T follicular helper cell (primary cell): ENCODE data around the gene MICAL3.

ENCODE experiments used
- DNase-seq: peaks from one replicate; pipeline ENCODE4 v3.0.0-alpha.2; 2020; ENCODE audit warnings: low read depth

MICAL3 gene

DNA sequence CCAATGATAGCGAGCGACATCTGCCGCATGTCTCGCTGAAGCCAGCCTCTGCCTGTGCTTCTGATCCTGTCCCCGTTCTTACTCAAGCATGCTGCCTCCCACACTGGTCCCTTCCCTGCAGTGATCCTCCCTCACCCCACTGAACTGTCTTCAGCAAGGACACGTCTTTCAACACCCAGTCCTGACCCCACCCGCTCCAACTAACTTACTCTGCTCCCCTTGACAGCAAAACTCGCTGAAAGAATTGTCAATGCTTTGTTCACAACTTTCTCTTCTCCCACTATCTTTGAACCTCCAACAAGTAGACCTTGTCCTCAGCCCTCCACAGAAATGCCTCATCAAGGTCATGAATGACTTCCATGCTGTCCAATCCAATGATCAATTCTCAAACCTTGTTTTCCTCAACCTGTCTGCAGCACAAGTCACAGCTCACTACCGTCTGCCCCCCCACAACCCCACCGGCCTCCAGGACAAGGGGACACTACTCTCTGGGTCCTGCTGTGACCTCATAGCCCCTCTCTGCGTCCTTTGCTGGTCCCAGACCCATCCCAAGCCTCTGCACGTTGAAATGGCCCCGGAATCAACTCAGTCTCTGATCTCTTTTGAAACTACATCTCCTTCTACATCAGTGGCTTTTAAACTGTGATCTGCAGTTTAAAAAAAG, 108.0 kb downstream of the MICAL3 start:
- no peak for DNase-seq

DNA sequence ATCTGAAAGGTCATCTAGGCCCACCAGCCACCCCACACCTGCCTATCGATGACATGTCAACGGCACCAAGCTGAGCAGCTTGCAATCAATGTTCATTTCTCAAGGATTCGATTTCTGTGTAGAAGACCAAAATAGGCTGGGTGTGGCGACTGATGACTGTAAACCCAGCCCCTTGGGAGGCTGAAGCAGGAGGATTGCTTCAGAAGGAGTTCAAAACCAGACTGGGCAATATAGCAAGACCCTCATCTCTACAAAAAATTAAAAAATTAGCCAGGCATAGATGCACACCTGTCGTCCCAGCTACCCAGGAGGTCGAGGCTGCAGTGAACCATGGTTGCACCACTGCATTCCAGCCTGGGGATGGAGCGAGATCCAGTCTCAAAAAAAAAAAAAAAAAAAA, 108.7 kb downstream of the MICAL3 start:
- DNase-seq = no peak

GRCh38 chr22:17915188-17915587, 109.2 kb downstream of the MICAL3 start:
- DNase-seq = no peak

DNA sequence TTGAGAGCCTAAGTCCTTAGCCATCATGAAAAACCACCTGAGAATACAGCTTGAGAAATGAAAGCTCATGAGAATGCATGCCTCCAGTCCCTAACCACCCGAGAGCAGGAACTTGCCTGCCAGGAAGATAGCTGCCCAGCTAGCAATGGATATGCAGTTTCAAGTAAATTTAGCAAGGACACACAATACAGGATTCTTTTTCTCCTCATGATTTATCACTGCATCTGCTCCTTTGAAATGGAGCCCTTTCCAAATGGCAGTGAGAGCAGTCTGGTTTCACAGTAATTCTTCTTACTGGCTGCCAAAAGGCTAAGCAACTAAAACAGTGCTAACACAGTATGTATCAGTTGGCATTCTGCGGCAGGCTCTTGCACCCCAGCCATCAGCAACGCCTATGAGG, 109.9 kb downstream of the MICAL3 start:
- DNase-seq = no peak

DNA sequence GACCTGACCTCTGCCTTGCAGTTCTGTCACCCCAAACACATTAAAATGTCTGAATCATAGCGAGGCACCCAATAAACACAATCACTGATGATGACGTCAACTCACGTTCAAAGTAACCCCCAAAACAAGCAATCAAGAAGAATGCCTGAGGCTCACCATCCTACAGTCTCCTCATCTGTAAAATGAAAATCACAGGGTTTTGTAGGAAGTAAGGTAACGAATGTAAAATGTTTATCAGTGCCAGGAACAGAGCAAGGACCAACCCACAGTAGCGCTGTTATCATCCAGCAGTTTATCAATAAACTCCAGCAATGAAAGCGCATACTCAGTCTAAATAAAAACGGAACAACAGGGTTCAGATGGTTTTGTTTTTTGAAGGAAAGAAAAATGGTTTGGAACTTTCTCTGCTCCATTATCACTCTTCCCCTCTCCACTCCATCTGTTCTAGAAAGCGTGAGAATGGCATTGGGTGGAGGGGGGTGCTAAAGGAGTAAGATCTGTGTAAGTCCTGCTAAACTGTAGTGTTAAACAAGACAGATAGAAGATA, 110.5 kb downstream of the MICAL3 start:
- no peak for DNase-seq

- no peak for DNase-seq
Measured at GRCh38 chr22:17912945-17913721, 111.2 kb downstream of the MICAL3 start.

- DNase-seq = no peak
Measured at GRCh38 chr22:17911887-17912286, 112.5 kb downstream of the MICAL3 start.

- DNase-seq = no peak
Measured at GRCh38 chr22:17911312-17911705, 113.1 kb downstream of the MICAL3 start.

GRCh38 chr22:17910561-17911311, 113.6 kb downstream of the MICAL3 start:
- DNase-seq = no peak

- DNase-seq = no peak
Measured at GRCh38 chr22:17907748-17908051, 116.7 kb downstream of the MICAL3 start.

- DNase-seq = no peak
Measured at GRCh38 chr22:17906978-17907747, 117.2 kb downstream of the MICAL3 start.

GRCh38 chr22:17905445-17905844, 118.9 kb downstream of the MICAL3 start:
- no peak for DNase-seq

DNA sequence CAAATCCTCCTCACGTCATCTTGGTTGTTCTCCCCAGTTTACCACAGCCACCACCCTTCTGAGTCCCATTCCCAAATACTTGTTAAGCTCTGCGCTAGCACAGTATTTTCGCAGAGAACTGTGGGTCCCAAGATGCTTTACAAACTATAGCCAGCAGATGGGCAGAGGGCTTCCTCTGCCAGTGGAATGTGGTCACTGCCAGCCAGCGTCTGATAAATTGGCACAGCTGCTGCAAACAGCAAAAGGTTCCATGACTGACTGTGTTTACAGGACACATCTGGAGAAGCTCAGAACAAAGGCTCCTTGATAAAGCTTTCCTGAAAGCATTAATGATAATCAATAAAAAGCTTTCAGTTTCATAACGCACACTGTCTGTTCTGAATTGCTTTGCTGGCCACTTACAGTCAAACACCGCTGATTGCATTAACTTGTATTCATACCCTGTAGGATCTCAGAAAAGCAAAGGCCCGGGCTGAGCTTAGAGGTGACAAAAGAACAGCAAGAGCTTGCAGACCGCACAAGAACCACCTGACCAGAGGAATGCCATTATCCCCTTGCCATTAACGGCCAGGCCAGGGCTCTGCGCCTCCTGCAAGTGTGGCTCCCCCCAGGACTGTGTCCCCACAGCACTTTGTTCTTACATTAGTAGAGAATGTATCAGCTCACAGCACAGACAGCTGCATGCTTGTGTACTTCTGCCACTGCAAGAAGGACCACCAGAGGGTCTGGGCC, 120.6 kb downstream of the MICAL3 start:
- DNase-seq = no peak

- no peak for DNase-seq
Measured at GRCh38 chr22:17902960-17903359, 121.4 kb downstream of the MICAL3 start.

GRCh38 chr22:17898375-17898774, 126.0 kb downstream of the MICAL3 start:
- DNase-seq = no peak

- no peak for DNase-seq
Measured at GRCh38 chr22:17897858-17898257, 126.5 kb downstream of the MICAL3 start.

DNA sequence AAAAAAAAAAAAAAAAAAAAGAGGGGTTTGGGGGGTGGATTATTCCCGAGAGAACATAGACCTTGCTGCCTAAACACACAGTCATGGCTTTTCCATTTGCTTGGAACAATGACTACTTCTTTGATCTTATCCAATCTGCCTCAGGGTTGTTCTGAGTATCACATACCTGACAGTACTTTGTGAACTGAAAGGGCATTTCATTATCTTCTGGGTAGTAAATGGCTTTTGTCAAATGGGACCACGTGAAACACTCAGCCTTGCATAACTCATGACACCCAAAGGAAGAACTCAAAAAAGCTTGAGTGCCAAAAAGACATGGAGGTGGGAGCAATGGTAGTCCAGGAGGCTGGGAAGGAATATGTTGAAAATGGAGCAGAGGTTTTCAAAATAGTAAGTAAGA, 126.9 kb downstream of the MICAL3 start:
- no peak for DNase-seq

- DNase-seq = no peak
Measured at GRCh38 chr22:17896586-17896985, 127.8 kb downstream of the MICAL3 start.

GRCh38 chr22:17893900-17894535, 130.3 kb downstream of the MICAL3 start:
- DNase-seq = no peak

DNA sequence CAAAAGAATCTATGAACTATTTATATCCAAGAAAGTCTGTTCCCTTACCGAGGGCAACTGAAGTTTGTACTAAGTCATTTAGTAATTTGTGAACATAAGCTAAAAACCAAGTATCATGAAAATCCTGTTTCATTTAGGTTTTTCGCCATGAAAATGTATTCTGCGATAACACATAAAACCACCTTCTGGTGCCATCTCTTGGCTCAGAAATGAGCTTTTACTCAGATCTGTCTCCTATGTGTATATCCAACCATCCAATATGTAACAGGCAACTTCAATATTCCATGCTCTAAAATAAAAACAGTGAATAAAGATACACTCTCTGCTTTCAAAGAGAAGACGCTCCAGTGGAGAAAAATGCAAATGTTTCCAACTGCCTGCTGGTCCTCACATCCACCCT, 132.0 kb downstream of the MICAL3 start:
- DNase-seq = no peak
